GM12878 (cell line): ENCODE measurements around the gene CYP4A22. TPM values are rescaled to one million over a fixed set of nuclear protein-coding genes. Genes with fewer than 3 reads are reported as not detected.

Source experiments
- BCLAF1 ChIP-seq: fragments of 450-650 bp; IDR thresholded peaks from 2 replicates; pipeline ENCODE4 v1.6.1; 2017; ENCODE audit warnings: antibody characterized with exemption, mild to moderate bottlenecking, moderate library complexity
- CUX1 ChIP-seq: IDR thresholded peaks from 2 replicates; pipeline ENCODE4 v1.6.1; 2012; ENCODE audit warnings: improper control_type of control experiment, low read depth, low read length; ENCODE audit not compliant: insufficient replicate concordance
- EED ChIP-seq: sonication (generic); IDR thresholded peaks from 2 replicates; pipeline ENCODE4 v1.6.1; 2016; ENCODE audit warnings: antibody characterized with exemption, low read depth
- MTA2 ChIP-seq: fragments of 450-650 bp; IDR thresholded peaks from 2 replicates; pipeline ENCODE4 v1.6.1; 2016; ENCODE audit warnings: low read depth, mild to moderate bottlenecking, moderate library complexity
- RBBP5 ChIP-seq: fragments of 200-600 bp; sonication (generic); conservative IDR thresholded peaks from 2 replicates; pipeline ENCODE4 v1.6.1; 2016
- STAT3 ChIP-seq: IDR thresholded peaks from 2 replicates; pipeline ENCODE4 v1.6.1; 2011; ENCODE audit warnings: low read depth, low read length, improper control_type of control experiment
- WRNIP1 ChIP-seq: IDR thresholded peaks from 2 replicates; pipeline ENCODE4 v1.6.1; 2011; ENCODE audit warnings: low read depth, low read length, improper control_type of control experiment, borderline replicate concordance
- polyA plus RNA-seq, 11 experiments: library from polyadenylated mRNA; depleted of rRNA in 4 of 11; unstranded in 6 of 11; stranded (reverse) in 5 of 11; fragments of >200 nt; fragmentation: Nextera tagmentation in 4 of 11; fragmentation: Illumina TruSeq in 1 of 11; extraction: Ambion mirVana in 4 of 11; extraction: Trizol in 1 of 11; gene quantifications; 1 replicate in 1 of 11; 2 replicates in 10 of 11; pipeline versions ENCODE4 v1.2.1 to v1.2.3, GENCODE V29; 2011 to 2016; ENCODE audit warnings: inconsistent platforms in 2 of 11, missing spikeins in 2 of 11, low read depth in 1 of 11
- total RNA-seq, 4 experiments: library from RNA; depleted of rRNA in 3 of 4; stranded (reverse); fragments of >200 nt in 3 of 4; fragmentation: Illumina TruSeq in 1 of 4; extraction: Trizol in 1 of 4; gene quantifications; 2 replicates each; pipeline versions ENCODE4 v1.2.1 to v1.2.3, GENCODE V29; 2013 to 2021

The CYP4A22 gene
- total and polyA plus RNA-seq, 10 of the 15 experiments (the other 5 are each of a cell fraction or from before 2014, with no cell fraction given) = not detected

GRCh38 chr1:47184822-47185677, 47.8 kb downstream of the CYP4A22 start (continued):
- TF ChIP-seq CUX1 (no peak), WRNIP1 (no peak), BCLAF1 (no peak), MTA2 (no peak), EED (no peak), STAT3 (no peak), RBBP5 (no peak)
- TF ChIP-seq, all 136 proteins: peak for 0
